Thyroid gland (tissue), 4 donors: Measurements from ENCODE around the gene MINDY4. TPM values are rescaled to one million over a fixed set of nuclear protein-coding genes. Genes with fewer than 3 reads are reported as not detected.

Experiments used
- DNase-seq, 2 donors: peaks; one replicate each; pipeline ENCODE4 v3.0.0-alpha.2; 2019
- H3K27ac ChIP-seq, 3 donors: fragments of 200-600 bp; sonication (generic); 1 replicate in 2 of 3; 2 replicates in 1 of 3; pipeline ENCODE4 v1.5.1; 2016 to 2019; ENCODE audit warnings: mild to moderate bottlenecking in 1 of 3, moderate library complexity in 1 of 3
- H3K27me3 ChIP-seq: fragments of 200-600 bp; sonication (generic); one replicate; pipeline ENCODE4 v1.5.1; 2019
- H3K36me3 ChIP-seq, 2 donors: fragments of 200-600 bp; sonication (generic); one replicate each; pipeline ENCODE4 v1.5.1; 2016 to 2019
- H3K4me1 ChIP-seq, 2 donors: fragments of 200-600 bp; sonication (generic); one replicate each; pipeline ENCODE4 v1.5.1; 2017 to 2019
- H3K4me3 ChIP-seq, 3 donors: fragments of 200-600 bp; sonication (generic); replicated peaks in 1 of 3; 1 replicate in 2 of 3; 2 replicates in 1 of 3; pipeline ENCODE4 v1.5.1; 2016; ENCODE audit warnings: mild to moderate bottlenecking in 1 of 3
- H3K9me3 ChIP-seq: fragments of 200-600 bp; sonication (generic); one replicate; pipeline ENCODE4 v1.5.1; 2017
- CTCF ChIP-seq, 6 experiments: fragments of 200-600 bp in 3 of 6; fragments of 450-650 bp in 3 of 6; sonication (generic) in 3 of 6; IDR thresholded peaks; one replicate each; pipeline ENCODE4 v1.5.1; 2016 to 2019; ENCODE audit warnings: antibody characterized with exemption in 6 of 6, mild to moderate bottlenecking in 2 of 6, inconsistent platforms in 1 of 6, moderate library complexity in 1 of 6
- POLR2A ChIP-seq, 2 donors: fragments of 450-650 bp; IDR thresholded peaks; one replicate each; pipeline ENCODE4 v1.6.1; 2017; ENCODE audit warnings: antibody characterized with exemption in 2 of 2, mild to moderate bottlenecking in 2 of 2, moderate library complexity in 1 of 2
- WGBS, 2 donors: methylation state at CpG; one replicate each; pipeline ENCODE4 v1.1.5; 2017; 5-methylcytosine and 5-hydroxymethylcytosine counted together
- intact Hi-C: fragments of 100-400 bp; cut with DNase I; formaldehyde crosslinking; loops from one replicate; pipeline ENCODE4 v1.15.1; 2023
- total RNA-seq, 4 donors: library from RNA; depleted of rRNA; stranded (reverse); fragments of >200 nt; gene quantifications; one replicate each; pipeline ENCODE4 v1.2.3, GENCODE V29; 2016

Gene MINDY4
- total RNA-seq, 4 donors from 2014 or later: 17.9 to 33.2 (median 29.7) TPM

- TF ChIP-seq CTCF (IDR thresholded peaks at IDR 0.05) (no peak), POLR2A (IDR thresholded peaks at IDR 0.05) (no peak)
- H3K27ac ChIP-seq: no peak overlapping the region
- 82 to 87% methylated on average over 9 of the region's 9 CpGs for WGBS, 2 donors
Observed at GRCh38 chr7:30877015-30877769, 106.0 kb downstream of the MINDY4 start.

GRCh38 chr7:30877993-30878392 lies 106.8 kb downstream of the MINDY4 start:
- WGBS, 2 donors: 92 to 100% methylated on average over 3 to 5 of the region's 5 CpGs
- Histone ChIP-seq H3K36me3 (peaks cover 0 to 7% of the 10 kb centered on the region in 2 donors), H3K27me3 (no peaks in the 10 kb centered on the region), H3K4me1 (peaks cover 0 to 7% of the 10 kb centered on the region in 2 donors), H3K4me3 (no peak overlapping the region), H3K9me3 (no peaks in the 10 kb centered on the region), H3K27ac (no peak overlapping the region)
- DNase-seq: no peak
- no peak for TF ChIP-seq POLR2A (IDR thresholded peaks at IDR 0.05)
- no peak for TF ChIP-seq CTCF (IDR thresholded peaks at IDR 0.05)
- intact Hi-C loops: no loop called here

More at GRCh38 chr7:30877015-30877769, 106.0 kb downstream of the MINDY4 start:
- Histone ChIP-seq H3K4me3 (no peak overlapping the region), H3K4me1 (peaks cover 0 to 7% of the 10 kb centered on the region in 2 donors), H3K27me3 (no peaks in the 10 kb centered on the region), H3K36me3 (peaks cover 0 to 13% of the 10 kb centered on the region in 2 donors), H3K9me3 (no peaks in the 10 kb centered on the region)
- intact Hi-C loops: no loop called here
- no peak for DNase-seq

GRCh38 chr7:30879139-30880124 lies 108.2 kb downstream of the MINDY4 start:
- Histone ChIP-seq H3K9me3 (no peaks in the 10 kb centered on the region), H3K27ac (no peak overlapping the region), H3K27me3 (no peaks in the 10 kb centered on the region), H3K4me3 (no peak overlapping the region), H3K4me1 (peaks cover 1 to 12% of the 10 kb centered on the region in 2 donors), H3K36me3 (no peaks in the 10 kb centered on the region)
- WGBS, 2 donors: 81 to 86% methylated on average over 14 of the region's 14 CpGs
- TF ChIP-seq CTCF (IDR thresholded peaks at IDR 0.05) (no peak), POLR2A (IDR thresholded peaks at IDR 0.05) (no peak)
- DNase-seq: no peak
- intact Hi-C loops: no loop called here

GRCh38 chr7:30880125-30880720 lies 109.0 kb downstream of the MINDY4 start:
- TF ChIP-seq CTCF (IDR thresholded peaks at IDR 0.05): no peak
- no peak for TF ChIP-seq POLR2A (IDR thresholded peaks at IDR 0.05)
- Histone ChIP-seq H3K9me3 (no peaks in the 10 kb centered on the region), H3K27ac (no peak overlapping the region), H3K4me1 (peaks cover 8 to 18% of the 10 kb centered on the region in 2 donors), H3K36me3 (no peaks in the 10 kb centered on the region), H3K4me3 (no peak overlapping the region), H3K27me3 (no peaks in the 10 kb centered on the region)
- intact Hi-C loops: no loop called here
- WGBS, 2 donors: 70% methylated on average over 12 of the region's 12 CpGs
- no peak for DNase-seq
